ENCODE results near the gene PREP.
"Not testable (repeated sequence)": the region's sequence is repeated elsewhere in the genome, so short reads cannot be mapped to it uniquely, and the experiment has no call there.

The PREP gene

DNA sequence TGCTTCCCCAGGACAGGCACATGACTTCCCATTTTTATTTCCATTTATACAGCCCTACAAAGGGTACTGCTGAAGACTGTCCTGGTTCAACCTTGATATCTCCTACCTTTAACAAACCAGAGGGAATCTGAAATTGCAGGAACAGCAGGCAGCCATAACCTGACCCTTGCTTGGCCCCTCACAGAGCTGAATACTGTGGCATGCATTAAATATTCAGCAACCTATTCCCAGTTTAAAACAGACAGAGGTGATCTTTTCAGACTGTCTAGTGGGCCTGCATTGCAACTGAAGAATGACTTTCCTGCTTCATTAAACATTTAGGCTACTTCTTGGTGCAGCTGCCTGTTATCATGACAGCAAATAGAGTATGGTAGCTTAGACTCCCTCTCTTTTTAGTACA is 146.3 kb downstream of the PREP start:
- Mint-ChIP-seq H3K9me3 (peaks cover 6% of the 10 kb centered on the region), H3K4me3 (no peak overlapping the region), H3K27me3 (ENCODE audit: low read depth) (no peaks in the 10 kb centered on the region), H3K27ac (no peak overlapping the region), H3K36me3 (ENCODE audit: low read depth) (no peaks in the 10 kb centered on the region), H3K4me1 (peaks cover 42% of the 10 kb centered on the region)
- TF ChIP-seq, protein P1, sequence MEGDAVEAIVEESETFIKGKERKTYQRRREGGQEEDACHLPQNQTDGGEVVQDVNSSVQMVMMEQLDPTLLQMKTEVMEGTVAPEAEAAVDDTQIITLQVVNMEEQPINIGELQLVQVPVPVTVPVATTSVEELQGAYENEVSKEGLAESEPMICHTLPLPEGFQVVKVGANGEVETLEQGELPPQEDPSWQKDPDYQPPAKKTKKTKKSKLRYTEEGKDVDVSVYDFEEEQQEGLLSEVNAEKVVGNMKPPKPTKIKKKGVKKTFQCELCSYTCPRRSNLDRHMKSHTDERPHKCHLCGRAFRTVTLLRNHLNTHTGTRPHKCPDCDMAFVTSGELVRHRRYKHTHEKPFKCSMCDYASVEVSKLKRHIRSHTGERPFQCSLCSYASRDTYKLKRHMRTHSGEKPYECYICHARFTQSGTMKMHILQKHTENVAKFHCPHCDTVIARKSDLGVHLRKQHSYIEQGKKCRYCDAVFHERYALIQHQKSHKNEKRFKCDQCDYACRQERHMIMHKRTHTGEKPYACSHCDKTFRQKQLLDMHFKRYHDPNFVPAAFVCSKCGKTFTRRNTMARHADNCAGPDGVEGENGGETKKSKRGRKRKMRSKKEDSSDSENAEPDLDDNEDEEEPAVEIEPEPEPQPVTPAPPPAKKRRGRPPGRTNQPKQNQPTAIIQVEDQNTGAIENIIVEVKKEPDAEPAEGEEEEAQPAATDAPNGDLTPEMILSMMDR (IDR thresholded peaks at IDR 0.05; ENCODE audit: unreplicated experiment in 3 of 3) = no peak

DNA sequence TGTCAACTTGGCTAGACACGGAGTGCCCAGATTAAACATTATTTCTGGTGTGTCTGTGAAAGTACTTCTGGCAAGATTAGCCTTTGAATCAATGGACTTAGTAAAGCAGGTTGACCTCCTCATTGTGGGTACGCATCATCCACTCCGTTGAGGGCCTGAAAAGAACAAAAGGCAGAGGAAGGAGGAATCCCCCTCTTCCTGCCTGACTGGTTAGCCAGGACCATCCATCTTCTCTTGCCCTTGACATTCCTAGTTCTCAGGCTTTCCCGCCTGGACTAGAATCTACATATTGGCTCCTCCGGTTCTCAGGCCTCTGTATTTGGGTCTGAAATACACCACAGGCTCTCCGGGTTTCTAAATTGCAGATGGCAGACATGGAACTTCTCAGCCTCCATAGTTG is 149.1 kb downstream of the PREP start:
- no peaks in the 10 kb centered on the region for H3K36me3 Mint-ChIP-seq (ENCODE audit: low read depth)
- H3K27ac Mint-ChIP-seq = no peak overlapping the region
- H3K9me3 Mint-ChIP-seq = peaks cover 6% of the 10 kb centered on the region
- H3K4me3 Mint-ChIP-seq = no peak overlapping the region
- TF ChIP-seq, protein P1 (IDR thresholded peaks at IDR 0.05; ENCODE audit: unreplicated experiment in 3 of 3) = no peak
- H3K4me1 Mint-ChIP-seq = peaks cover 24% of the 10 kb centered on the region
- H3K27me3 Mint-ChIP-seq (ENCODE audit: low read depth) = no peaks in the 10 kb centered on the region

DNA sequence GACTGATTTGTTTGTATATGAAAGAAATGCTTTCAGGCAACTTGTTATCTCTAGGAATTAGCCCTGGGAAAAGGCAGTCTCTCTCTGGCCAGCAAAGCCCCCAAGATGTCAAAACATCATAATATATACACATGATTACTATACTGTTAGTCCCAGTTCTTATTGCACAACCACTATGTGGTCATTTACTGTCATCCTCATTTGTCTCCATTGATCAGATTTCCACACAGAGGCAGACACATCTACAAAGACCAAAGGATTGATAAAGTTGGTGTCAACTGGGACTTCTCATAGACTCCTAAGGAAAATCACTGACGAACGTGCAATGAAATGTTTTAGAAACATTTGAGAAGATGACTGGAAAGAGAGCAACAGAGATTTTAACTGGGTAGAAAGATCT is 151.2 kb downstream of the PREP start:
- Mint-ChIP-seq H3K4me3 (no peak overlapping the region), H3K4me1 (peaks cover 3% of the 10 kb centered on the region), H3K36me3 (ENCODE audit: low read depth) (no peaks in the 10 kb centered on the region), H3K27ac (no peak overlapping the region), H3K27me3 (ENCODE audit: low read depth) (no peaks in the 10 kb centered on the region), H3K9me3 (peaks cover 6% of the 10 kb centered on the region)
- TF ChIP-seq, protein P1 (IDR thresholded peaks at IDR 0.05; ENCODE audit: unreplicated experiment in 3 of 3) = no peak

DNA sequence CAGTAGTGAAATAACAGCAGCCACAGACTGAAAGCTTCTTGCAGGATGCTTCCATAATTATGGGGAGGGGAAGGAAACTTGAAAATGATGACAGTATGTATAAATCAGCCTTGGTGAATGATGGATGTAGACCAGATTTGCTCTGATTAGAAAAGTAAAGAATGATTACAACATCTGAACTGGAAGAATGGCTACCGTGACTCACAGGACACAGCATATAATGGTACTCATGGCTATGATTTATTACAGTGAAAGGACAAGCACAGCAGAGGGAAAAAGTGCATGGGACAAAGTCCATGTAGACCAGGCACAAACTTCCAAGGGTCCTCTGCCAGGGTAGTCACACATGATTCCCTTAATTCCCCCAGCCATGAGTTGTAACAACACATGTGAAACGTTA is 152.3 kb downstream of the PREP start:
- Mint-ChIP-seq H3K9me3 (peaks cover 3% of the 10 kb centered on the region), H3K4me1 (no peaks in the 10 kb centered on the region), H3K4me3 (no peak overlapping the region), H3K36me3 (ENCODE audit: low read depth) (no peaks in the 10 kb centered on the region), H3K27ac (no peak overlapping the region), H3K27me3 (ENCODE audit: low read depth) (no peaks in the 10 kb centered on the region)
- TF ChIP-seq, protein P1 (IDR thresholded peaks at IDR 0.05; ENCODE audit: unreplicated experiment in 3 of 3) = no peak

DNA sequence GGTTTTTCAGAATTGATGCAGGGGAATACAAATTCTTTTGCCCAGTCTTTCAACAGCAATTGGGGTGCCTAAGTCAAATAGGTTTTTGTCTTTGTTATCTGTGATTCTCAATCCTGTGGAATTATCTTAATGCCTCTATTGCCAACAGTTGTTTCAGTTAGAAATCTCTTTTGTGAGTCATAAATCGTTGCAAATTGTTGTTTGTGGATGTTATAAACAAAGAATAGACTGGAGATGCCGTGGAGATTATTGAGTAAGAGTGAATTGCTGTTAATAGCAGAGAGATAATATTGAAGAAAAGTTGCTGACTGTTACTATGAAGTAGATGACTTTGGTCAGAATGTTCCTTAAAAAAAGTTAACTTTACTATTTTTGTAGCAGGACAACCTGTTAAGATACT is 159.4 kb downstream of the PREP start:
- Mint-ChIP-seq H3K27me3 (ENCODE audit: low read depth) (peaks cover 4% of the 10 kb centered on the region), H3K36me3 (ENCODE audit: low read depth) (no peaks in the 10 kb centered on the region), H3K4me1 (peaks cover 14% of the 10 kb centered on the region), H3K27ac (no peak overlapping the region), H3K9me3 (peaks cover 13% of the 10 kb centered on the region), H3K4me3 (no peak overlapping the region)
- TF ChIP-seq, protein P1 (IDR thresholded peaks at IDR 0.05; ENCODE audit: unreplicated experiment in 3 of 3) = no peak

DNA sequence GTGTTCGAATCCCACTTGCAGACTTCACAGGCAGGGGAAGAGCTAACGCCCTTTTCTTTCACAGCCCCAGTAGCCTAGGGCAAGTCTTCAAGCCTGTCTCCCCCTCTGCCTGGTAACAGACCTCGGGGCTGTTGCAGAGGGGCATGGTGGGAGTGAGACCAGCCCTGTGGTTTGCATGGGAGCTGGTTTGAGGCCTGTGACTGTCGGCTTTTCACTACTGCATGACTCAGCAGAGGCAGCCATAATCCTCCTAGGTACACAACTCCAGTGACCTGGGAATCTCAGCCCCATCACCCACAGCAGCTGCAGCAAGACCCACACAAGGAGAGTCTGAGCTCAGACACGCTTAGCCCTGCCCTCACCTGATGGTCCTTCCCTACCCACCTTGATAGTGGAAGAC is 167.7 kb downstream of the PREP start:
- peaks cover 4% of the 10 kb centered on the region for H3K27me3 Mint-ChIP-seq (ENCODE audit: low read depth)
- TF ChIP-seq, protein P1 (IDR thresholded peaks at IDR 0.05; ENCODE audit: unreplicated experiment in 3 of 3) = no peak

DNA sequence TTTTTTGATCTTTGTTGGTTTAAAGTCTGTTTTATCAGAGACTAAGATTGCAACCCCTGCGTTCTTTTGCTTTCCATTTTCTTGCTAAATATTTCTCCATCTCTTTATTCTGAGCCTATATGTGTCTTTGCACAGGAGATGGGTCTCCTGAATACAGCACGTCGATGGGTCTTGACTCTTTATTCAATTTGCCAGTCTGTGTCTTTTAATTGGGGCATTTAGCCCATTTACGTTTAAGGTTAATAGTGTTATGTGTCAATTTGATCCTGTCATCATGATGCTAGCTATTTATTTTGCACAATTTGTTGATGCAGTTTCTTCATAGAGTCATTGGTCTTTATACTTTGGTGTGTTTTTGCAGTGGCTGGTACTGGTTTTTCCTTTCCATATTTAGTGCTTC is 171.1 kb downstream of the PREP start:
- H3K9me3 Mint-ChIP-seq = peaks cover 30% of the 10 kb centered on the region
- not testable (repeated sequence) for H3K36me3 Mint-ChIP-seq (ENCODE audit: low read depth); H3K27me3 Mint-ChIP-seq (ENCODE audit: low read depth); H3K4me3 Mint-ChIP-seq; H3K27ac Mint-ChIP-seq; H3K4me1 Mint-ChIP-seq

More for the DNA sequence above, 167.7 kb downstream of the PREP start:
- Mint-ChIP-seq H3K4me3 (no peak overlapping the region), H3K36me3 (ENCODE audit: low read depth) (no peaks in the 10 kb centered on the region), H3K4me1 (no peaks in the 10 kb centered on the region), H3K27ac (no peak overlapping the region), H3K9me3 (peaks cover 42% of the 10 kb centered on the region)
